HepG2 (cell line): ENCODE data around the gene APOLD1. TPM values are rescaled to one million over a fixed set of nuclear protein-coding genes. Genes with fewer than 3 reads are reported as not detected.

Experiments used
- AHR ChIP-seq: IDR thresholded peaks from 2 replicates; pipeline ENCODE4 v1.6.1; 2018; ENCODE audit warnings: missing genetic modification reagents, missing compliant biosample characterization
- FOXA3 ChIP-seq: IDR thresholded peaks from 2 replicates; pipeline ENCODE4 v1.6.1; 2016; ENCODE audit warnings: missing genetic modification reagents, missing compliant biosample characterization
- GLMP ChIP-seq: sonication (generic); formaldehyde crosslinking; IDR thresholded peaks from 2 replicates; pipeline ENCODE4 v1.9.0; 2021; ENCODE audit warnings: missing genetic modification reagents, mild to moderate bottlenecking, borderline replicate concordance
- HOXD1 ChIP-seq: sonication (generic); formaldehyde crosslinking; IDR thresholded peaks from 2 replicates; pipeline ENCODE4 v1.5.0; 2020; ENCODE audit warnings: missing genetic modification reagents
- KDM1A ChIP-seq: IDR thresholded peaks from 2 replicates; pipeline ENCODE4 v1.6.1; 2016; ENCODE audit warnings: missing compliant biosample characterization
- KDM3A ChIP-seq: IDR thresholded peaks from 2 replicates; pipeline ENCODE4 v1.6.1; 2018; ENCODE audit warnings: low read depth, missing compliant biosample characterization
- KLF6 ChIP-seq: IDR thresholded peaks from 2 replicates; pipeline ENCODE4 v1.8.0; 2016; ENCODE audit warnings: missing biosample characterization, missing genetic modification reagents
- LRRFIP1 ChIP-seq: sonication (generic); formaldehyde crosslinking; conservative IDR thresholded peaks from 2 replicates; pipeline ENCODE4 v1.4.0; 2020; ENCODE audit warnings: missing genetic modification reagents
- NFIB ChIP-seq: sonication (generic); formaldehyde crosslinking; IDR thresholded peaks from 2 replicates; pipeline ENCODE4 v1.9.0; 2021; ENCODE audit warnings: missing genetic modification reagents, mild to moderate bottlenecking, borderline replicate concordance
- POGZ ChIP-seq: sonication (generic); formaldehyde crosslinking; IDR thresholded peaks from 2 replicates; pipeline ENCODE4 v1.4.0; 2020; ENCODE audit warnings: mild to moderate bottlenecking, missing genetic modification reagents
- SATB2 ChIP-seq: sonication (generic); formaldehyde crosslinking; IDR thresholded peaks from 2 replicates; pipeline ENCODE4 v1.5.0; 2020; ENCODE audit warnings: missing genetic modification reagents
- SCMH1 ChIP-seq: sonication (generic); formaldehyde crosslinking; IDR thresholded peaks from 2 replicates; pipeline ENCODE4 v1.9.0; 2021; ENCODE audit warnings: missing genetic modification reagents, mild to moderate bottlenecking, borderline replicate concordance
- SIN3A ChIP-seq: IDR thresholded peaks from 2 replicates; pipeline ENCODE4 v1.6.1; 2011; ENCODE audit warnings: low read depth, mild to moderate bottlenecking, control low read depth, low read length, borderline replicate concordance
- SIX1 ChIP-seq: sonication (generic); formaldehyde crosslinking; IDR thresholded peaks from 2 replicates; pipeline ENCODE4 v1.4.0; 2020; ENCODE audit warnings: missing genetic modification reagents, borderline replicate concordance
- TCF7 ChIP-seq: sonication (generic); IDR thresholded peaks from 2 replicates; pipeline ENCODE4 v1.6.1; 2016; ENCODE audit warnings: antibody characterized with exemption, low read depth
- TRAFD1 ChIP-seq: sonication (generic); formaldehyde crosslinking; IDR thresholded peaks from 2 replicates; pipeline ENCODE4 v1.5.1; 2020; ENCODE audit warnings: missing genetic modification reagents, mild to moderate bottlenecking, borderline replicate concordance
- ZFP62 ChIP-seq: sonication (generic); formaldehyde crosslinking; IDR thresholded peaks from 2 replicates; pipeline ENCODE4 v1.4.0; 2020; ENCODE audit warnings: missing genetic modification reagents
- ZNF614 ChIP-seq: IDR thresholded peaks from 2 replicates; pipeline ENCODE4 v1.6.1; 2018; ENCODE audit warnings: missing biosample characterization, missing genetic modification reagents, inconsistent platforms, borderline replicate concordance
- ZNF747 ChIP-seq: sonication (generic); formaldehyde crosslinking; IDR thresholded peaks from 2 replicates; pipeline ENCODE4 v1.8.1; 2023; ENCODE audit warnings: missing genetic modification reagents, mild to moderate bottlenecking, borderline replicate concordance
- polyA plus RNA-seq, 8 experiments: library from polyadenylated mRNA; depleted of rRNA in 3 of 8; stranded (reverse) in 7 of 8; unstranded in 1 of 8; fragments of >200 nt; fragmentation: Illumina TruSeq in 4 of 8; extraction: Trizol in 4 of 8; gene quantifications; 2 replicates each; pipeline versions ENCODE4 v1.2.1 to v1.2.3, GENCODE V29; 2011 to 2016; ENCODE audit warnings: low read depth in 4 of 8, missing spikeins in 1 of 8, mixed read lengths in 1 of 8; ENCODE audit not compliant: insufficient read depth in 1 of 8
- total RNA-seq, 5 experiments: library from RNA; depleted of rRNA; stranded (reverse); fragments of >200 nt; fragmentation: Illumina TruSeq; extraction: Trizol; gene quantifications; 2 replicates each; pipeline ENCODE4 v1.2.3, GENCODE V29; 2016; ENCODE audit warnings: low read depth in 1 of 5
- TF ChIP-seq, protein P1 (sequence below): sonication (generic); formaldehyde crosslinking; IDR thresholded peaks from 2 replicates; pipeline ENCODE4 v1.5.1; 2020; ENCODE audit warnings: missing genetic modification reagents, mild to moderate bottlenecking, borderline replicate concordance
- TF ChIP-seq, protein P2 (sequence below): sonication (generic); formaldehyde crosslinking; IDR thresholded peaks from 2 replicates; pipeline ENCODE4 v1.5.1; 2020; ENCODE audit warnings: mild to moderate bottlenecking, missing genetic modification reagents, borderline replicate concordance

The APOLD1 gene
- total and polyA plus RNA-seq, 2 of the 13 experiments (the other 11 are each of a cell fraction or from before 2014, with no cell fraction given), result 0.20 to 0.84 TPM

DNA sequence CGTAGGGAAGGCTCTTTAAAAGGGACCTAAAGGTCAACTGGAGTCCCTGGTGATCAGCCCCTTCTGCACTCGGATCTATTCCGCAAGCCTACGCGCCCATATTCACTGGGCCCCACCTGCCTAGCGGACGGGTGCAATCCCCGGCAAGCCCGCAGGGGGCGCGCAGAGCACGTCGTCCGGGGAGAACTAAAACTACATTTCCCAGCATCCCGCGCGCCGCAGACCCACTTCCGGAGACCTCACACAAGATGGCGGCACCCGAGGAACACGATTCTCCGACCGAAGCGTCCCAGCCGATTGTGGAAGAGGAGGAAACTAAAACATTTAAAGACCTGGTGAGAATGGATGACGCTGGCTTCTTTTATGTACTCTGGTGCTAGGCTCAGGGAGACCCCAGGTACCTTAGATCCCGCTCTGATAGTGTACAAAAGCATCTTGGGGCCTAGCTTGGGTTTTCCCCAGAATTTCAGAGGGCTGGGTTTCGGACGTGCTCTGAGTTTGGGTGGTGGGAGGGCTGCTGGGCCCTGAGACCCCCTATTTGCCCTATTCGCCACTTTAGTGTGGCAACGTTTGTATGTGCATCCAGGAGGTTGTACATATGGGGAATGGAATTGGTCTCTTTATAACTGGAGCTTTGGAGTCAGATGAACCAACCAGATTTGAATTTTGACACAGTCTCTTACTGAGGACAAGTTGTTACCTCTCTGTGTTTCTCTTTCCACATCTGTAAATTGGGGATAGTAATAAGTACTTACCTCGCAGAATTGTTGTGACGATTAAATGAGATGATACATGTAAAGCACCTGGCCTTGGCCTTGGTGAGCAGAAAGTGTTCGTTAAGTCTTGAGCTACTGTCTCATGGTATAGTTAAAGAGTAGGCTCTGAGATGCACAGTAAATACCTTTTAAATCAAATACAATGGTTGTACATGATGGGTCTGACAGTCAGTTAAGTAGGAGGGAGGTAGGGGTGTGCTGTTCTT, 28.0 kb downstream of the APOLD1 start, which contains the start of gene DDX47 (continued):
- TF ChIP-seq AHR, result peak; percentile 57; the same call in 1 of the 2 replicates
- TF ChIP-seq KDM1A, result no peak
- no peak for TF ChIP-seq NFIB (CRISPR knock-in tag)
- peak; percentile 16 for TF ChIP-seq FOXA3 (CRISPR knock-in tag)
- TF ChIP-seq KDM3A (CRISPR knock-in tag), result peak; percentile 76; the same call in 1 of the 2 replicates
- no peak for TF ChIP-seq LRRFIP1 (CRISPR knock-in tag)
- no peak for TF ChIP-seq ZFP62
- no peak for TF ChIP-seq SATB2 (CRISPR knock-in tag)
- no peak for TF ChIP-seq SIX1 (CRISPR knock-in tag)
- peak; percentile 90 for TF ChIP-seq POGZ (CRISPR knock-in tag)
- TF ChIP-seq, protein P1, sequence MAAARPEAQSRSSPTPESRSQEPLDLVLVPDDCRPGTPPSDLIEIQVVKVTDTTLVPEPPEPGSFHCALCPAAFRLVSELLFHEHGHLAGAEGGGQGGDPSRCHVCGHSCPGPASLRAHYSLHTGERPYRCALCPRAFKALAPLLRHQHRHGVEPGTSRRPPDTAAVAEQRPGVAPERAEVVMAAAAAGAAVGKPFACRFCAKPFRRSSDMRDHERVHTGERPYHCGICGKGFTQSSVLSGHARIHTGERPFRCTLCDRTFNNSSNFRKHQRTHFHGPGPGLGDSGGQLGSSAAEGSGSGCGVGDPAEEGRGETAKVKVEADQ (CRISPR knock-in tag), result peak; percentile 64; the same call in 1 of the 2 replicates
- TF ChIP-seq TCF7, result no peak
- TF ChIP-seq SIN3A, result peak; percentile 76; the same call in 1 of the 2 replicates
- TF ChIP-seq, protein P2, sequence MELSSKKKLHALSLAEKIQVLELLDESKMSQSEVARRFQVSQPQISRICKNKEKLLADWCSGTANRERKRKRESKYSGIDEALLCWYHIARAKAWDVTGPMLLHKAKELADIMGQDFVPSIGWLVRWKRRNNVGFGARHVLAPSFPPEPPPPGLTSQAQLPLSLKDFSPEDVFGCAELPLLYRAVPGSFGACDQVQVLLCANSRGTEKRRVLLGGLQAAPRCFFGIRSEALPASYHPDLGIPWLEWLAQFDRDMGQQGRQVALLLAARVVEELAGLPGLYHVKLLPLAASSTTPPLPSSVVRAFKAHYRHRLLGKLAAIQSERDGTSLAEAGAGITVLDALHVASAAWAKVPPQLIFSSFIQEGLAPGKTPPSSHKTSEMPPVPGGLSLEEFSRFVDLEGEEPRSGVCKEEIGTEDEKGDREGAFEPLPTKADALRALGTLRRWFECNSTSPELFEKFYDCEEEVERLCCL (CRISPR knock-in tag), result no peak
- no peak for TF ChIP-seq SCMH1 (CRISPR knock-in tag)
- no peak for TF ChIP-seq TRAFD1 (CRISPR knock-in tag)
- TF ChIP-seq KLF6, result peak; percentile 51; the same call in 1 of the 2 replicates
- 0 out of 2 replicates have a peak, but pooled peaks have one; percentile 26 for TF ChIP-seq GLMP (CRISPR knock-in tag)
- peak; percentile 67; the same call in 1 of the 2 replicates for TF ChIP-seq ZNF614
- TF ChIP-seq HOXD1, result peak; percentile 63; the same call in 1 of the 2 replicates
- 0 out of 2 replicates have a peak, but pooled peaks have one; percentile 32 for TF ChIP-seq ZNF747 (CRISPR knock-in tag)
